SK-N-SH treated with all-trans-retinoic acid at 6 μM for 48 hours (cell line): Measurements from ENCODE around the gene THRB.

ENCODE experiments used
- ATAC-seq: fragments of 200-7000 bp; cut with Tn5 transposase; 3 replicates; pipeline ENCODE4 v1.9.1; 2020; ENCODE audit warnings: mild to moderate bottlenecking, moderate library complexity
- ARNTL ChIP-seq: fragments of 450-650 bp; formaldehyde crosslinking; IDR thresholded peaks from 2 replicates; pipeline ENCODE4 v1.5.0; 2020; ENCODE audit warnings: low read depth, mild to moderate bottlenecking, moderate library complexity, borderline replicate concordance
- BACH2 ChIP-seq: fragments of 250-450 bp; sonication (Bioruptor Pico); IDR thresholded peaks from 2 replicates; pipeline ENCODE4 v1.9.0; 2021; ENCODE audit warnings: mild to moderate bottlenecking, borderline replicate concordance
- CREB5 ChIP-seq: fragments of 250-450 bp; sonication (Bioruptor Pico); IDR thresholded peaks from 2 replicates; pipeline ENCODE4 v1.5.1; 2020; ENCODE audit warnings: low read depth, mild to moderate bottlenecking, moderate library complexity
- CSDC2 ChIP-seq: fragments of 250-450 bp; sonication (Bioruptor Pico); IDR thresholded peaks from 2 replicates; pipeline ENCODE4 v1.5.0; 2020; ENCODE audit warnings: mild to moderate bottlenecking, moderate library complexity
- CSRNP3 ChIP-seq: fragments of 250-450 bp; sonication (Bioruptor Pico); IDR thresholded peaks from 2 replicates; pipeline ENCODE4 v1.5.1; 2021; ENCODE audit warnings: mild to moderate bottlenecking, moderate library complexity
- ESRRG ChIP-seq: fragments of 250-450 bp; sonication (Bioruptor Pico); IDR thresholded peaks from 2 replicates; pipeline ENCODE4 v1.6.1; 2021; ENCODE audit warnings: mild to moderate bottlenecking
- GLIS3 ChIP-seq: fragments of 250-450 bp; sonication (Bioruptor Pico); IDR thresholded peaks from 2 replicates; pipeline ENCODE4 v1.5.0; 2020; ENCODE audit warnings: mild to moderate bottlenecking, moderate library complexity
- ISL1 ChIP-seq: fragments of 250-450 bp; sonication (Bioruptor Pico); IDR thresholded peaks from 2 replicates; pipeline ENCODE4 v2.1.2; 2022; ENCODE audit warnings: mild to moderate bottlenecking, moderate library complexity
- OSR1 ChIP-seq: fragments of 250-450 bp; sonication (Bioruptor Pico); IDR thresholded peaks from 2 replicates; pipeline ENCODE4 v1.8.0; 2022; ENCODE audit warnings: moderate library complexity, mild to moderate bottlenecking, inconsistent platforms
- PATZ1 ChIP-seq: fragments of 250-450 bp; sonication (Bioruptor Pico); IDR thresholded peaks from 2 replicates; pipeline ENCODE4 v1.8.0; 2020; ENCODE audit warnings: mild to moderate bottlenecking, moderate library complexity, borderline replicate concordance
- POU6F1 ChIP-seq: fragments of 250-450 bp; sonication (Bioruptor Pico); IDR thresholded peaks from 2 replicates; pipeline ENCODE4 v1.8.0; 2021; ENCODE audit warnings: low read depth, mild to moderate bottlenecking, moderate library complexity, borderline replicate concordance
- PPARA ChIP-seq: fragments of 250-450 bp; sonication (Bioruptor Pico); IDR thresholded peaks from 2 replicates; pipeline ENCODE4 v1.5.0; 2020; ENCODE audit warnings: mild to moderate bottlenecking, borderline replicate concordance
- RARB ChIP-seq: fragments of 250-450 bp; sonication (Bioruptor Pico); IDR thresholded peaks from 2 replicates; pipeline ENCODE4 v1.8.0; 2021; ENCODE audit warnings: mild to moderate bottlenecking, moderate library complexity
- SNAI2 ChIP-seq: fragments of 250-450 bp; sonication (Bioruptor Pico); IDR thresholded peaks from 2 replicates; pipeline ENCODE4 v1.5.0; 2020; ENCODE audit warnings: mild to moderate bottlenecking, moderate library complexity
- TCF4 ChIP-seq: fragments of 250-450 bp; sonication (Bioruptor Pico); IDR thresholded peaks from 2 replicates; pipeline ENCODE4 v1.8.0; 2021; ENCODE audit warnings: mild to moderate bottlenecking, moderate library complexity, borderline replicate concordance
- TSHZ2 ChIP-seq: fragments of 250-450 bp; sonication (Bioruptor Pico); IDR thresholded peaks from 2 replicates; pipeline ENCODE4 v1.5.0; 2020; ENCODE audit warnings: mild to moderate bottlenecking, moderate library complexity
- ZC3H10 ChIP-seq: fragments of 250-450 bp; sonication (Bioruptor Pico); IDR thresholded peaks from 2 replicates; pipeline ENCODE4 v1.5.1; 2021; ENCODE audit warnings: mild to moderate bottlenecking, moderate library complexity
- ZFP3 ChIP-seq: fragments of 250-450 bp; sonication (Bioruptor Pico); IDR thresholded peaks from 2 replicates; pipeline ENCODE4 v1.5.0; 2020; ENCODE audit warnings: mild to moderate bottlenecking, moderate library complexity
- ZFP30 ChIP-seq: fragments of 450-650 bp; formaldehyde crosslinking; IDR thresholded peaks from 2 replicates; pipeline ENCODE4 v1.5.0; 2022; ENCODE audit warnings: mild to moderate bottlenecking, moderate library complexity
- ZNF565 ChIP-seq: fragments of 450-650 bp; formaldehyde crosslinking; conservative IDR thresholded peaks from 2 replicates; pipeline ENCODE4 v1.5.0; 2020; ENCODE audit warnings: low read depth, mild to moderate bottlenecking, moderate library complexity
- ZNF70 ChIP-seq: fragments of 450-650 bp; formaldehyde crosslinking; IDR thresholded peaks from 2 replicates; pipeline ENCODE4 v1.5.0; 2020; ENCODE audit warnings: mild to moderate bottlenecking, moderate library complexity
- ZNF8 ChIP-seq: fragments of 450-650 bp; formaldehyde crosslinking; IDR thresholded peaks from 2 replicates; pipeline ENCODE4 v1.5.0; 2020; ENCODE audit warnings: mild to moderate bottlenecking, moderate library complexity

Gene THRB

GRCh38 chr3:24182756-24183155, 311.9 kb downstream of the THRB start:
- peak; percentile 31; the same call in 2 of the 3 replicates for ATAC-seq
- TF ChIP-seq OSR1 (CRISPR knock-in tag), result no peak
- TF ChIP-seq SNAI2 (CRISPR knock-in tag), result no peak
- TF ChIP-seq ZC3H10 (CRISPR knock-in tag), result no peak
- TF ChIP-seq PPARA, result no peak
- TF ChIP-seq CSRNP3 (CRISPR knock-in tag), result no peak
- no peak for TF ChIP-seq ZNF70 (CRISPR knock-in tag)
- no peak for TF ChIP-seq ESRRG
- no peak for TF ChIP-seq CREB5 (CRISPR knock-in tag)
- no peak for TF ChIP-seq ZFP3 (CRISPR knock-in tag)
- TF ChIP-seq RARB (CRISPR knock-in tag), result no peak
- TF ChIP-seq TSHZ2, result no peak
- no peak for TF ChIP-seq CSDC2
- no peak for TF ChIP-seq ARNTL (CRISPR knock-in tag)
- TF ChIP-seq ZNF8 (CRISPR knock-in tag), result no peak
- TF ChIP-seq ZFP30 (CRISPR knock-in tag), result no peak
- TF ChIP-seq GLIS3, result no peak

- TF ChIP-seq CSDC2 (no peak), SNAI2 (CRISPR knock-in tag) (no peak), ZNF70 (CRISPR knock-in tag) (no peak), ISL1 (CRISPR knock-in tag) (no peak), GLIS3 (no peak), PATZ1 (CRISPR knock-in tag) (no peak)
- TF ChIP-seq, all 23 proteins: peak for 0
- ATAC-seq, result no peak
Observed at GRCh38 chr3:24181256-24181655, 313.4 kb downstream of the THRB start.

- TF ChIP-seq SNAI2 (CRISPR knock-in tag), result no peak
- TF ChIP-seq ZFP30 (CRISPR knock-in tag), result no peak
- no peak for TF ChIP-seq ZNF8 (CRISPR knock-in tag)
- TF ChIP-seq CSRNP3 (CRISPR knock-in tag), result no peak
- ATAC-seq, result no peak
Observed at GRCh38 chr3:24180616-24181015, 314.0 kb downstream of the THRB start.

GRCh38 chr3:24177201-24177600, 317.4 kb downstream of the THRB start:
- TF ChIP-seq ZNF565 (CRISPR knock-in tag) (no peak), POU6F1 (CRISPR knock-in tag) (no peak), ZNF70 (CRISPR knock-in tag) (no peak), ZC3H10 (CRISPR knock-in tag) (no peak), ARNTL (CRISPR knock-in tag) (no peak), ZNF8 (CRISPR knock-in tag) (no peak), OSR1 (CRISPR knock-in tag) (no peak), TSHZ2 (no peak), CSDC2 (no peak), PPARA (no peak), SNAI2 (CRISPR knock-in tag) (no peak), TCF4 (CRISPR knock-in tag) (no peak; the same call in 1 of the 2 replicates), BACH2 (CRISPR knock-in tag) (no peak), ZFP30 (CRISPR knock-in tag) (no peak)
- TF ChIP-seq, all 23 proteins: peak for 0
- ATAC-seq, result peak; percentile 51; the same call in 2 of the 3 replicates
